ENCODE results near the gene OVCA2.
"Not testable (repeated sequence)": the region's sequence is repeated elsewhere in the genome, so short reads cannot be mapped to it uniquely, and the experiment has no call there.

The OVCA2 gene

GRCh38 chr17:2041561-2042389, at the start of gene OVCA2:
OVCA2 (plus strand) TSS chr17:2042022; CDS start chr17:2042048, 26 bp downstream.
- DNase-seq (ENCODE audit: low spot score): peak; percentile 96

GRCh38 chr17:1992541-1992940, 49.3 kb upstream of the OVCA2 start:
- DNase-seq (ENCODE audit: low spot score): no peak

- DNase-seq (ENCODE audit: low spot score): no peak
Observed at GRCh38 chr17:1994707-1995106, 47.1 kb upstream of the OVCA2 start.

GRCh38 chr17:1995321-1995892, 46.4 kb upstream of the OVCA2 start:
- no peak for DNase-seq (ENCODE audit: low spot score)

- no peak for DNase-seq (ENCODE audit: low spot score)
Observed at GRCh38 chr17:1995907-1996799, 45.7 kb upstream of the OVCA2 start.

- no peak for DNase-seq (ENCODE audit: low spot score)
Observed at GRCh38 chr17:1996800-1997288, 45.0 kb upstream of the OVCA2 start.

- no peak for DNase-seq (ENCODE audit: low spot score)
Observed at GRCh38 chr17:1997289-1997926, 44.4 kb upstream of the OVCA2 start.

- DNase-seq (ENCODE audit: low spot score): no peak
Observed at GRCh38 chr17:1997927-1998742, 43.7 kb upstream of the OVCA2 start.

GRCh38 chr17:1999557-2000251, 42.1 kb upstream of the OVCA2 start:
- peak; percentile 78 for DNase-seq (ENCODE audit: low spot score)

GRCh38 chr17:2002767-2003329, 39.0 kb upstream of the OVCA2 start:
- no peak for DNase-seq (ENCODE audit: low spot score)

- no peak for DNase-seq (ENCODE audit: low spot score)
Observed at GRCh38 chr17:2003525-2003924, 38.3 kb upstream of the OVCA2 start.

- DNase-seq (ENCODE audit: low spot score): no peak
Observed at GRCh38 chr17:2004435-2004952, 37.3 kb upstream of the OVCA2 start.

- DNase-seq (ENCODE audit: low spot score): no peak
Observed at GRCh38 chr17:2008332-2009126, 33.3 kb upstream of the OVCA2 start.

GRCh38 chr17:2009737-2010136, 32.1 kb upstream of the OVCA2 start:
- no peak for DNase-seq (ENCODE audit: low spot score)

- DNase-seq (ENCODE audit: low spot score): peak; percentile 68
Observed at GRCh38 chr17:2011411-2012371, 30.1 kb upstream of the OVCA2 start.

- no peak for DNase-seq (ENCODE audit: low spot score)
Observed at GRCh38 chr17:2012499-2012898, 29.3 kb upstream of the OVCA2 start.

GRCh38 chr17:2013220-2013993, 28.4 kb upstream of the OVCA2 start:
- not testable (repeated sequence) for DNase-seq (ENCODE audit: low spot score)

Data from left forelimb (tissue), 1 donor.